ENCODE measurements around the gene ZFPM1. TPM values are rescaled to one million over a fixed set of nuclear protein-coding genes. Genes with fewer than 3 reads are reported as not detected.

Gene ZFPM1
- total RNA-seq, 4 donors from 2014 or later = 1.9 to 5.3 (median 3.4) TPM

GRCh38 chr16:88530051-88530857 is 77.2 kb downstream of the ZFPM1 start:
- H3K27ac ChIP-seq = no peak overlapping the region
- WGBS, 2 donors = 83 to 84% methylated on average over 17 to 21 of the region's 27 CpGs
- no peaks in the 10 kb centered on the region for H3K27me3 ChIP-seq
- no peaks in the 10 kb centered on the region for H3K9me3 ChIP-seq
- TF ChIP-seq CTCF (IDR thresholded peaks at IDR 0.05) = no peak
- TF ChIP-seq POLR2A (IDR thresholded peaks at IDR 0.05) = no peak
- peaks cover 19 to 26% of the 10 kb centered on the region in 2 donors for H3K4me1 ChIP-seq
- intact Hi-C loops (cut with DNase I) = no loop called here
- no peak for DNase-seq
- H3K36me3 ChIP-seq = no peaks in the 10 kb centered on the region
- no peak overlapping the region for H3K4me3 ChIP-seq (replicated peaks in 1 of 3)

GRCh38 chr16:88530858-88531203 is 77.8 kb downstream of the ZFPM1 start:
- H3K9me3 ChIP-seq = no peaks in the 10 kb centered on the region
- WGBS, 2 donors = 86 to 91% methylated on average over 11 of the region's 11 CpGs
- no peaks in the 10 kb centered on the region for H3K27me3 ChIP-seq
- intact Hi-C loops (cut with DNase I) = no loop called here
- no peak overlapping the region for H3K27ac ChIP-seq
- no peak overlapping the region for H3K4me3 ChIP-seq (replicated peaks in 1 of 3)
- no peak for DNase-seq
- H3K4me1 ChIP-seq = peaks cover 22 to 32% of the 10 kb centered on the region in 2 donors
- TF ChIP-seq POLR2A (IDR thresholded peaks at IDR 0.05) (no peak), CTCF (IDR thresholded peaks at IDR 0.05) (no peak)
- H3K36me3 ChIP-seq = no peaks in the 10 kb centered on the region

GRCh38 chr16:88531346-88531745 is 78.3 kb downstream of the ZFPM1 start:
- Histone ChIP-seq H3K4me3 (replicated peaks in 1 of 3) (no peak overlapping the region), H3K36me3 (no peaks in the 10 kb centered on the region), H3K27me3 (no peaks in the 10 kb centered on the region), H3K27ac (no peak overlapping the region), H3K4me1 (peaks cover 24 to 35% of the 10 kb centered on the region in 2 donors), H3K9me3 (no peaks in the 10 kb centered on the region)
- intact Hi-C loops (cut with DNase I) = no loop called here
- TF ChIP-seq CTCF (IDR thresholded peaks at IDR 0.05) (no peak), POLR2A (IDR thresholded peaks at IDR 0.05) (no peak)
- no peak for DNase-seq
- 88 to 97% methylated on average over 12 of the region's 12 CpGs for WGBS, 2 donors

- peaks cover 30 to 39% of the 10 kb centered on the region in 2 donors for H3K4me1 ChIP-seq
- intact Hi-C loops (cut with DNase I) = no loop called here
Observed at GRCh38 chr16:88531931-88532433, 78.9 kb downstream of the ZFPM1 start.

More at GRCh38 chr16:88531931-88532433, 78.9 kb downstream of the ZFPM1 start:
- WGBS, 2 donors = 93 to 97% methylated on average over 24 to 33 of the region's 34 CpGs
- no peaks in the 10 kb centered on the region for H3K9me3 ChIP-seq
- no peaks in the 10 kb centered on the region for H3K36me3 ChIP-seq
- DNase-seq = no peak
- H3K27me3 ChIP-seq = no peaks in the 10 kb centered on the region
- no peak overlapping the region for H3K4me3 ChIP-seq (replicated peaks in 1 of 3)
- H3K27ac ChIP-seq = no peak overlapping the region
- no peak for TF ChIP-seq POLR2A (IDR thresholded peaks at IDR 0.05)
- TF ChIP-seq CTCF (IDR thresholded peaks at IDR 0.05) = no peak

Data from thyroid gland (tissue), 4 donors.